A549 (cell line): ENCODE data around the gene IDH3G.

ENCODE experiments used
- BHLHE40 ChIP-seq: IDR thresholded peaks from 2 replicates; pipeline ENCODE4 v1.6.1; 2012; ENCODE audit warnings: low read depth, low read length, inconsistent platforms
- CBX2 ChIP-seq: fragments of 200-600 bp; sonication (generic); IDR thresholded peaks from 2 replicates; pipeline ENCODE4 v1.6.1; 2016; ENCODE audit warnings: low read depth, mild to moderate bottlenecking, borderline replicate concordance
- EHMT2 ChIP-seq: fragments of 200-600 bp; sonication (generic); IDR thresholded peaks from 2 replicates; pipeline ENCODE4 v1.6.1; 2016; ENCODE audit warnings: antibody characterized with exemption, low read depth, mild to moderate bottlenecking, moderate library complexity
- EP300 ChIP-seq, 2 experiments: fragments of >200 bp; sonication (Bioruptor Twin); formaldehyde crosslinking; IDR thresholded peaks; 2 replicates in 1 of 2; 3 replicates in 1 of 2; pipeline ENCODE4 v1.6.1; 2016 to 2017
- FOSL2 ChIP-seq, 2 experiments: fragments of 450-650 bp in 1 of 2; fragments of >200 bp in 1 of 2; sonication (Bioruptor Twin) in 1 of 2; formaldehyde crosslinking; IDR thresholded peaks; 2 replicates each; pipeline versions ENCODE4 v1.5.0 to v1.6.1; 2016 to 2020; ENCODE audit warnings: mild to moderate bottlenecking in 1 of 2, moderate library complexity in 1 of 2
- POLR2A ChIP-seq: IDR thresholded peaks from 2 replicates; pipeline ENCODE4 v1.6.1; 2012; ENCODE audit warnings: mild to moderate bottlenecking, low read length
- SMC3 ChIP-seq: fragments of >200 bp; sonication (Bioruptor Twin); formaldehyde crosslinking; IDR thresholded peaks from 3 replicates; pipeline ENCODE4 v1.6.1; 2018; ENCODE audit warnings: inconsistent platforms
- TF ChIP-seq, protein P1 (sequence below): fragments of >200 bp; sonication (Bioruptor Twin); formaldehyde crosslinking; IDR thresholded peaks from 3 replicates; pipeline ENCODE4 v1.5.1; 2016
- TF ChIP-seq, protein P2 (sequence below): fragments of 150-350 bp; IDR thresholded peaks from 2 replicates; pipeline ENCODE4 v1.6.1; 2014; ENCODE audit warnings: low read depth, mild to moderate bottlenecking, low read length
- TF ChIP-seq, protein P3 (sequence below): IDR thresholded peaks from 2 replicates; pipeline ENCODE4 v1.6.1; 2012
- TF ChIP-seq, protein P4 (sequence below): IDR thresholded peaks from 2 replicates; pipeline ENCODE4 v1.6.1; 2012; ENCODE audit warnings: low read depth, borderline replicate concordance

DNA sequence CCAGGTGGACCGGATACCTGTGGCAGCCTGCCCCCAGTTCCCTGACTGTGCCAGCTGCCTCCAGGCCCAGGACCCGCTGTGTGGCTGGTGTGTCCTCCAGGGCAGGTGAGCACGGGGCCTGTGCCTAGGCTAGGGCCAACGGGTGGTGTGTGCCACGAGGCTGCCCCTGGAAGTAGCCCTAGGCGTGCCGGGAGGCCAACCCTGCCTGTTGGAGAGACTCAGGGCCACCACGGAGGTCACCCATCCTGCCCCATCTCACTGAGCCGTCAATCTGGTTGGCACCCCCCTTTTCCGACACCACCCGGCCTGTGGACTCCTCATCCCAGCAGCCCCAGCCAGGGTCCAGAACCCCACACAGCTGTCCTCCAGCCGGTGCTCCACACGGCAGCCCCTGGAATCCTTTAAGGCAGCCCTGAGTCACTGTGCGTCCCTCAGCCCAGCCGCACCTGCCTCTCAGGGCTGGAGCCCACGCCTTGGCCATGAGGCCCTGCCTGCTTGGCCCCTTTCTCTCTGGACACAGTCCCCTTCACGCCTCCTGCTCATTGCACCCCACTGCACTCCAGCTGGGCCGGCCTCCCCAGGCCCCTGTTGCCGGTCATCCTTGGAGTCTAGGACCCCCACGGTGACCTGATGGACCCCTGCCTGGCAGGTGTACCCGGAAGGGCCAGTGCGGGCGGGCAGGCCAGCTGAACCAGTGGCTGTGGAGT is 24.9 kb downstream of the IDH3G start:
- TF ChIP-seq EP300 (IDR thresholded peaks at IDR 0.05) (no peak), POLR2A (no peak), SMC3 (no peak), BHLHE40 (no peak), EHMT2 (no peak), FOSL2 (IDR thresholded peaks at IDR 0.05) (no peak), FOSL2 (CRISPR knock-in tag; IDR thresholded peaks at IDR 0.05) (no peak), CBX2 (no peak)
- TF ChIP-seq, protein P1, sequence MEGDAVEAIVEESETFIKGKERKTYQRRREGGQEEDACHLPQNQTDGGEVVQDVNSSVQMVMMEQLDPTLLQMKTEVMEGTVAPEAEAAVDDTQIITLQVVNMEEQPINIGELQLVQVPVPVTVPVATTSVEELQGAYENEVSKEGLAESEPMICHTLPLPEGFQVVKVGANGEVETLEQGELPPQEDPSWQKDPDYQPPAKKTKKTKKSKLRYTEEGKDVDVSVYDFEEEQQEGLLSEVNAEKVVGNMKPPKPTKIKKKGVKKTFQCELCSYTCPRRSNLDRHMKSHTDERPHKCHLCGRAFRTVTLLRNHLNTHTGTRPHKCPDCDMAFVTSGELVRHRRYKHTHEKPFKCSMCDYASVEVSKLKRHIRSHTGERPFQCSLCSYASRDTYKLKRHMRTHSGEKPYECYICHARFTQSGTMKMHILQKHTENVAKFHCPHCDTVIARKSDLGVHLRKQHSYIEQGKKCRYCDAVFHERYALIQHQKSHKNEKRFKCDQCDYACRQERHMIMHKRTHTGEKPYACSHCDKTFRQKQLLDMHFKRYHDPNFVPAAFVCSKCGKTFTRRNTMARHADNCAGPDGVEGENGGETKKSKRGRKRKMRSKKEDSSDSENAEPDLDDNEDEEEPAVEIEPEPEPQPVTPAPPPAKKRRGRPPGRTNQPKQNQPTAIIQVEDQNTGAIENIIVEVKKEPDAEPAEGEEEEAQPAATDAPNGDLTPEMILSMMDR = no peak
- TF ChIP-seq, protein P2, sequence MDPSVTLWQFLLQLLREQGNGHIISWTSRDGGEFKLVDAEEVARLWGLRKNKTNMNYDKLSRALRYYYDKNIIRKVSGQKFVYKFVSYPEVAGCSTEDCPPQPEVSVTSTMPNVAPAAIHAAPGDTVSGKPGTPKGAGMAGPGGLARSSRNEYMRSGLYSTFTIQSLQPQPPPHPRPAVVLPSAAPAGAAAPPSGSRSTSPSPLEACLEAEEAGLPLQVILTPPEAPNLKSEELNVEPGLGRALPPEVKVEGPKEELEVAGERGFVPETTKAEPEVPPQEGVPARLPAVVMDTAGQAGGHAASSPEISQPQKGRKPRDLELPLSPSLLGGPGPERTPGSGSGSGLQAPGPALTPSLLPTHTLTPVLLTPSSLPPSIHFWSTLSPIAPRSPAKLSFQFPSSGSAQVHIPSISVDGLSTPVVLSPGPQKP = no peak
- TF ChIP-seq, protein P3, sequence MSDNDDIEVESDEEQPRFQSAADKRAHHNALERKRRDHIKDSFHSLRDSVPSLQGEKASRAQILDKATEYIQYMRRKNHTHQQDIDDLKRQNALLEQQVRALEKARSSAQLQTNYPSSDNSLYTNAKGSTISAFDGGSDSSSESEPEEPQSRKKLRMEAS = no peak
- TF ChIP-seq, protein P4, sequence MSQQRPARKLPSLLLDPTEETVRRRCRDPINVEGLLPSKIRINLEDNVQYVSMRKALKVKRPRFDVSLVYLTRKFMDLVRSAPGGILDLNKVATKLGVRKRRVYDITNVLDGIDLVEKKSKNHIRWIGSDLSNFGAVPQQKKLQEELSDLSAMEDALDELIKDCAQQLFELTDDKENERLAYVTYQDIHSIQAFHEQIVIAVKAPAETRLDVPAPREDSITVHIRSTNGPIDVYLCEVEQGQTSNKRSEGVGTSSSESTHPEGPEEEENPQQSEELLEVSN = no peak
